A549 (cell line): Measurements from ENCODE around the gene FGF14.

Experiments
- CBX2 ChIP-seq: fragments of 200-600 bp; sonication (generic); IDR thresholded peaks from 2 replicates; pipeline ENCODE4 v1.6.1; 2016; ENCODE audit warnings: low read depth, mild to moderate bottlenecking, borderline replicate concordance
- CBX8 ChIP-seq: fragments of 200-600 bp; sonication (generic); IDR thresholded peaks from 2 replicates; pipeline ENCODE4 v1.6.1; 2016
- JUNB ChIP-seq: fragments of >200 bp; sonication (Bioruptor Twin); formaldehyde crosslinking; IDR thresholded peaks from 2 replicates; pipeline ENCODE4 v1.6.1; 2016
- RCOR1 ChIP-seq: fragments of 150-350 bp; IDR thresholded peaks from 2 replicates; pipeline ENCODE4 v1.6.1; 2014; ENCODE audit warnings: antibody characterized with exemption, low read length, low read depth
- RFX5 ChIP-seq: fragments of 450-650 bp; IDR thresholded peaks from 2 replicates; pipeline ENCODE4 v1.7.1; 2014; ENCODE audit warnings: antibody characterized with exemption, mild to moderate bottlenecking, moderate library complexity
- TF ChIP-seq, protein P1 (sequence below): fragments of >200 bp; sonication (Bioruptor Twin); formaldehyde crosslinking; IDR thresholded peaks from 3 replicates; pipeline ENCODE4 v1.5.1; 2016

- TF ChIP-seq, protein P1, sequence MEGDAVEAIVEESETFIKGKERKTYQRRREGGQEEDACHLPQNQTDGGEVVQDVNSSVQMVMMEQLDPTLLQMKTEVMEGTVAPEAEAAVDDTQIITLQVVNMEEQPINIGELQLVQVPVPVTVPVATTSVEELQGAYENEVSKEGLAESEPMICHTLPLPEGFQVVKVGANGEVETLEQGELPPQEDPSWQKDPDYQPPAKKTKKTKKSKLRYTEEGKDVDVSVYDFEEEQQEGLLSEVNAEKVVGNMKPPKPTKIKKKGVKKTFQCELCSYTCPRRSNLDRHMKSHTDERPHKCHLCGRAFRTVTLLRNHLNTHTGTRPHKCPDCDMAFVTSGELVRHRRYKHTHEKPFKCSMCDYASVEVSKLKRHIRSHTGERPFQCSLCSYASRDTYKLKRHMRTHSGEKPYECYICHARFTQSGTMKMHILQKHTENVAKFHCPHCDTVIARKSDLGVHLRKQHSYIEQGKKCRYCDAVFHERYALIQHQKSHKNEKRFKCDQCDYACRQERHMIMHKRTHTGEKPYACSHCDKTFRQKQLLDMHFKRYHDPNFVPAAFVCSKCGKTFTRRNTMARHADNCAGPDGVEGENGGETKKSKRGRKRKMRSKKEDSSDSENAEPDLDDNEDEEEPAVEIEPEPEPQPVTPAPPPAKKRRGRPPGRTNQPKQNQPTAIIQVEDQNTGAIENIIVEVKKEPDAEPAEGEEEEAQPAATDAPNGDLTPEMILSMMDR: no peak
- TF ChIP-seq JUNB (no peak), CBX2 (no peak), RFX5 (no peak), RCOR1 (no peak), CBX8 (no peak)
These were observed at the start of gene FGF14 for GRCh38 chr13:102401766-102402165.
